KMS-11 (cell line): Measurements from ENCODE around the gene PRDM8.

Experiments
- H2AFZ ChIP-seq: fragments of 200-600 bp; sonication (generic); 2 replicates; pipeline ENCODE4 v1.6.1; 2016; ENCODE audit warnings: antibody characterized with exemption, mixed run types, low read depth
- H3K27ac ChIP-seq: fragments of 200-600 bp; sonication (generic); 2 replicates; pipeline ENCODE4 v1.6.1; 2016; ENCODE audit warnings: mild to moderate bottlenecking, mixed run types
- H3K27me3 ChIP-seq: fragments of 200-600 bp; sonication (generic); 2 replicates; pipeline ENCODE4 v1.6.1; 2017; ENCODE audit warnings: mild to moderate bottlenecking, low read depth, mixed run types, moderate library complexity; ENCODE audit not compliant: insufficient read depth
- H3K36me3 ChIP-seq: fragments of 200-600 bp; sonication (generic); 2 replicates; pipeline ENCODE4 v1.6.1; 2017; ENCODE audit warnings: mild to moderate bottlenecking, mixed run types; ENCODE audit not compliant: insufficient read depth
- H3K4me1 ChIP-seq: fragments of 200-600 bp; sonication (generic); 2 replicates; pipeline ENCODE4 v1.6.1; 2016; ENCODE audit warnings: mild to moderate bottlenecking, low read depth, mixed run types; ENCODE audit not compliant: poor library complexity, severe bottlenecking
- H3K4me2 ChIP-seq: fragments of 200-600 bp; sonication (generic); 2 replicates; pipeline ENCODE4 v1.7.0; 2016; ENCODE audit warnings: mild to moderate bottlenecking, mixed run types
- H3K4me3 ChIP-seq: fragments of 200-600 bp; sonication (generic); IDR thresholded peaks from 2 replicates; pipeline ENCODE4 v1.6.1; 2017; ENCODE audit warnings: low read depth, low read length, mixed read lengths; ENCODE audit not compliant: insufficient read depth
- H3K79me2 ChIP-seq: fragments of 200-600 bp; sonication (generic); 2 replicates; pipeline ENCODE4 v1.6.1; 2016; ENCODE audit warnings: low read depth, mixed run types; ENCODE audit not compliant: insufficient read depth
- H3K9ac ChIP-seq: fragments of 200-600 bp; sonication (generic); 2 replicates; pipeline ENCODE4 v1.6.1; 2016; ENCODE audit warnings: mild to moderate bottlenecking, mixed run types
- H4K20me1 ChIP-seq: fragments of 200-600 bp; sonication (generic); 2 replicates; pipeline ENCODE4 v1.6.1; 2016; ENCODE audit warnings: mild to moderate bottlenecking, mixed run types; ENCODE audit not compliant: insufficient read depth
- CTCF ChIP-seq: fragments of 200-600 bp; sonication (generic); conservative IDR thresholded peaks from 2 replicates; pipeline ENCODE4 v1.6.1; 2017; ENCODE audit warnings: low read depth, mild to moderate bottlenecking, antibody characterized with exemption, low read length, moderate library complexity, mixed read lengths

Gene PRDM8

GRCh38 chr4:80197601-80198440, 518 bp downstream of the PRDM8 start:
- no peaks in the 10 kb centered on the region for H4K20me1 ChIP-seq
- no peaks in the 10 kb centered on the region for H3K36me3 ChIP-seq
- H3K27me3 ChIP-seq, result no peaks in the 10 kb centered on the region
- H3K4me2 ChIP-seq, result no peak overlapping the region
- peaks cover 7% of the 10 kb centered on the region for H3K4me1 ChIP-seq
- TF ChIP-seq CTCF, result no peak
- H3K9ac ChIP-seq, result no peak overlapping the region
- H2AFZ ChIP-seq, result no peak overlapping the region
- H3K27ac ChIP-seq, result no peak overlapping the region
- no peaks in the 10 kb centered on the region for H3K79me2 ChIP-seq
- H3K4me3 ChIP-seq, result no peak overlapping the region

GRCh38 chr4:80198441-80198837, 1.1 kb downstream of the PRDM8 start:
- Histone ChIP-seq H3K27ac (no peak overlapping the region), H3K27me3 (no peaks in the 10 kb centered on the region), H3K4me3 (no peak overlapping the region), H3K4me2 (no peak overlapping the region), H3K4me1 (peaks cover 7% of the 10 kb centered on the region), H3K9ac (no peak overlapping the region), H2AFZ (no peak overlapping the region), H3K79me2 (no peaks in the 10 kb centered on the region), H3K36me3 (no peaks in the 10 kb centered on the region), H4K20me1 (no peaks in the 10 kb centered on the region)
- no peak for TF ChIP-seq CTCF

GRCh38 chr4:80199004-80199560, 1.8 kb downstream of the PRDM8 start:
- no peaks in the 10 kb centered on the region for H3K36me3 ChIP-seq
- no peaks in the 10 kb centered on the region for H3K27me3 ChIP-seq
- TF ChIP-seq CTCF, result no peak
- H3K4me3 ChIP-seq, result no peak overlapping the region
- peaks cover 12% of the 10 kb centered on the region for H3K4me1 ChIP-seq
- no peak overlapping the region for H3K9ac ChIP-seq
- H3K79me2 ChIP-seq, result no peaks in the 10 kb centered on the region
- no peak overlapping the region for H2AFZ ChIP-seq
- no peak overlapping the region for H3K27ac ChIP-seq
- H3K4me2 ChIP-seq, result no peak overlapping the region
- no peaks in the 10 kb centered on the region for H4K20me1 ChIP-seq

DNA sequence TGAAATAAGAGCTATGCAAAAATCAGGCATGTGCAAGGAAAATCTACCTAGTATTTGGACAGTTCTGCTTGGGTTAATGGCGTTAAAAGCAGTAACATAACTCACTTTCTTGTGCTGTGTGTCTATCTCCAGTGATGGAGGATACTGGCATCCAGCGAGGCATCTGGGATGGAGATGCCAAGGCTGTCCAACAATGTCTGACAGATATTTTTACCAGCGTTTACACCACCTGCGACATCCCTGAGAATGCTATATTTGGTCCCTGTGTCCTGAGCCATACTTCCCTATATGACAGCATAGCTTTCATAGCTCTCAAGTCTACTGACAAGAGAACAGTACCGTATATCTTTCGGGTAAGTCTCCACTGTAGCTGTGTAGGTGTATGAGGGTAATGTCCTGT, 2.6 kb downstream of the PRDM8 start:
- Histone ChIP-seq H3K4me2 (no peak overlapping the region), H3K27me3 (no peaks in the 10 kb centered on the region), H3K36me3 (no peaks in the 10 kb centered on the region), H3K9ac (no peak overlapping the region), H3K4me3 (no peak overlapping the region), H3K27ac (no peak overlapping the region), H3K79me2 (no peaks in the 10 kb centered on the region), H2AFZ (no peak overlapping the region), H4K20me1 (no peaks in the 10 kb centered on the region), H3K4me1 (peaks cover 13% of the 10 kb centered on the region)
- no peak for TF ChIP-seq CTCF
